D721Med (cell line): ENCODE results near the gene PLTP.
A peak's percentile ranks its signal among the peaks of the same experiment; 100 is the strongest.

Source experiments
- DNase-seq: peaks from one replicate; pipeline ENCODE4 v3.0.0; 2011; ENCODE audit warnings: low spot score; ENCODE audit not compliant: insufficient read length
- FAIRE-seq: peaks from 2 replicates; lab custom pipeline; 2011; peaks lifted over from hg19 to GRCh38; lab: Jason Lieb, UNC
- CTCF ChIP-seq: IDR thresholded peaks from 2 replicates; pipeline ENCODE4 v1.5.1; 2012; ENCODE audit warnings: mild to moderate bottlenecking, control low read depth; ENCODE audit not compliant: insufficient read depth; ENCODE audit errors: missing control alignments

PLTP gene

GRCh38 chr20:45892828-45893500 is 19.0 kb downstream of the PLTP start:
- FAIRE-seq (no peak), DNase-seq (no peak)
- no peak for TF ChIP-seq CTCF

- FAIRE-seq = no peak
- no peak for DNase-seq
- no peak for TF ChIP-seq CTCF
Observed at GRCh38 chr20:45892049-45892825, 19.7 kb downstream of the PLTP start.

- DNase-seq (peak; percentile 99), FAIRE-seq (no peak)
- TF ChIP-seq CTCF = peak; percentile 2
Observed at GRCh38 chr20:45890985-45891983, 20.7 kb downstream of the PLTP start, which contains the start of the genes CTSA and NEURL2. CTSA (plus strand) TSS chr20:45891335; CDS start chr20:45891569, 234 bp downstream. NEURL2 (minus strand) TSS chr20:45891208; CDS start chr20:45890991, 217 bp downstream.

- no peak for FAIRE-seq
- TF ChIP-seq CTCF = peak; percentile 67
- peak; percentile 85 for DNase-seq
Observed at GRCh38 chr20:45890077-45890984, 21.6 kb downstream of the PLTP start.

- no peak for TF ChIP-seq CTCF
- no peak for DNase-seq
- FAIRE-seq = no peak
Observed at GRCh38 chr20:45888681-45889080, 23.3 kb downstream of the PLTP start.

- FAIRE-seq (no peak), DNase-seq (no peak)
- no peak for TF ChIP-seq CTCF
Observed at GRCh38 chr20:45887346-45887715, 24.6 kb downstream of the PLTP start, which contains the start of gene SPATA25. SPATA25 (minus strand) TSS chr20:45887622; CDS start chr20:45887590, 32 bp downstream.
